Activated T-cell treated with anti-CD3 and anti-CD28 coated beads, Interleukin-2, amount 50 U/mL, for 72 hours (primary cell): ENCODE data around the gene FAM174B. TPM values are rescaled to one million over a fixed set of nuclear protein-coding genes. Genes with fewer than 3 reads are reported as not detected.

Source experiments
- ATAC-seq, 2 donors: fragments of 150-1000 bp; cut with Tn5 transposase; replicated peaks in 1 of 2; 2 replicates each; pipeline ENCODE4 v1.10.0; 2021; ENCODE audit warnings: moderate library complexity in 2 of 2, mild to moderate bottlenecking in 1 of 2
- DNase-seq, 2 donors: peaks; one replicate each; pipeline ENCODE4 v3.0.0; 2021 to 2022; ENCODE audit warnings: mixed read lengths in 1 of 2
- H3K27ac Mint-ChIP-seq: one replicate; pipeline ENCODE4 v1.8.0; 2022; ENCODE audit warnings: mild to moderate bottlenecking, moderate library complexity, mixed read lengths
- H3K27me3 Mint-ChIP-seq: one replicate; pipeline ENCODE4 v1.8.0; 2022; ENCODE audit warnings: low read depth, mixed read lengths
- H3K36me3 Mint-ChIP-seq, 2 donors: one replicate each; pipeline ENCODE4 v1.8.0; 2022; ENCODE audit warnings: mixed read lengths in 2 of 2, mild to moderate bottlenecking in 1 of 2; ENCODE audit not compliant: insufficient read depth in 2 of 2
- H3K4me1 Mint-ChIP-seq: one replicate; pipeline ENCODE4 v1.8.0; 2022; ENCODE audit warnings: low read depth, mixed read lengths
- H3K4me3 Mint-ChIP-seq, 2 donors: one replicate each; pipeline ENCODE4 v1.8.0; 2022; ENCODE audit warnings: mild to moderate bottlenecking in 2 of 2, mixed read lengths in 2 of 2, moderate library complexity in 2 of 2
- H3K9me3 Mint-ChIP-seq, 2 donors: one replicate each; pipeline ENCODE4 v1.8.0; 2022; ENCODE audit warnings: mixed read lengths in 2 of 2
- total RNA-seq, 2 donors: library from RNA; stranded (reverse); gene quantifications; one replicate each; pipeline ENCODE4 v1.2.3, GENCODE V29; 2022

The FAM174B gene
- total RNA-seq, 2 donors from 2014 or later, result 5.0 to 9.9 TPM

DNA sequence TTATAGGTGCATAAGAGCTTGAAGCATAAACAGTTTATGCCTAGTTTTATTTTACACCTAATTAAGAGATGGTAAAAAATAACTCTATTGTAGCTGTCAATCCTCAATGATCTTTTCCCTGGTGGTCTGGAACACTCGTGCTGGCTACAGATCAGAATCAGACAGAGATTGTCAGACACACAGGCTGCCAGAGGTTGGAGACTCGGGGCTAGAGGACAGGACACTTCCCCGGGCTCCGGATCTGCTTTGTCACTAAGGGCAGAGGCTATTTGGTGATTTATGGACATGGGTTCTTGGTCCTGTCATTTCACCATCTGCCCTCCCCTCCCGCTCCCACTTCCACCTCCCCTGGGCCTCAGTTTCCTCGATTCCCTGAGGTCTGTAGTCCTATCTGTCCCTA is 16.5 kb upstream of the FAM174B start:
- ATAC-seq (no peak), DNase-seq (no peak)
- Mint-ChIP-seq H3K27me3 (peaks cover 38% of the 10 kb centered on the region), H3K4me3 (no peak overlapping the region), H3K27ac (no peak overlapping the region), H3K9me3 (no peaks in the 10 kb centered on the region), H3K36me3 (no peaks in the 10 kb centered on the region), H3K4me1 (no peaks in the 10 kb centered on the region)

GRCh38 chr15:92671406-92671805 is 15.8 kb upstream of the FAM174B start:
- ATAC-seq, result no peak
- Mint-ChIP-seq H3K4me3 (no peak overlapping the region), H3K9me3 (no peaks in the 10 kb centered on the region), H3K4me1 (no peaks in the 10 kb centered on the region), H3K36me3 (no peaks in the 10 kb centered on the region), H3K27me3 (peaks cover 39% of the 10 kb centered on the region), H3K27ac (no peak overlapping the region)
- DNase-seq, result no peak

DNA sequence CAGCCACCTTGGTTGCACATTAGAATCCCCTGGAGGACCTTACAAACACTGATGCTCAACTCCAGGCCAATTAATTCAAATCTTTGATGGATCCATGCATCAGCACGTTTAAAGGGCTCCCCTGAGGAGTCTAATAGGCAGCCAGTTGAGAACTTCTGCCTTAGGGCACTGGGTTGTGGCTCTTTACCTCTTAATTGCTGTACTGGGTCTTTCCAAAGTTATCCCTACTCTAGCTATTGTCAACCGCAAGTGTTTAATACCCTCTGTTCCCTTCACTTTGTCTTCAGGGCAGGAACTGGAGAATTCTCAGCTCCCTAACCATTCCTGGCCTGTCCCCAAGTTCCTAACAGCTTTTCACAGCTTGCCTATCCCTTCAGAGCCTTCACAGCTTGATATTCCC is 15.0 kb upstream of the FAM174B start:
- peaks cover 40% of the 10 kb centered on the region for H3K27me3 Mint-ChIP-seq
- H3K9me3 Mint-ChIP-seq, result no peaks in the 10 kb centered on the region
- no peak overlapping the region for H3K4me3 Mint-ChIP-seq
- no peak overlapping the region for H3K27ac Mint-ChIP-seq
- no peak for DNase-seq
- ATAC-seq, result no peak
- H3K36me3 Mint-ChIP-seq, result no peaks in the 10 kb centered on the region
- peaks cover under 1% of the 10 kb centered on the region for H3K4me1 Mint-ChIP-seq

GRCh38 chr15:92669432-92669831 is 13.9 kb upstream of the FAM174B start:
- H3K9me3 Mint-ChIP-seq, result no peaks in the 10 kb centered on the region

DNA sequence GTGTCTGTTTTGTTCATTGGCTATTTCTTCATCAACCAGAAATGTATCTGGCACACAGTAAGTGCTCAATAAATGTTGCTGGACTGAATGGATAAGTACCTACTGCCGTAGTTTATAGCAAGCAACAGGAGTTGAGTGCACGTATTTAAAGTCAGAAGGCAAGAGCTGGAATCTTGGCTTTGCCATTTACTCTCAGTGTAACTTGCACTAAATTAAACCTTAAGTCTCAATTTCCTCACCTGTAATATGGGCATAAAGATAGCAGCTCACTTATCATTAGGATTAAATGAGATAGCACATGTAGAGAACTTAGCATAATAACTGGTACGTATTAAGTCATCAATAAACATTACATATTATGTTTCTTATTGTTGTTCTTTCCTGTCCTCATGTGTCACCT is 13.0 kb upstream of the FAM174B start:
- Mint-ChIP-seq H3K9me3 (no peaks in the 10 kb centered on the region), H3K36me3 (no peaks in the 10 kb centered on the region), H3K4me3 (no peak overlapping the region), H3K27ac (no peak overlapping the region), H3K4me1 (peaks cover 19% of the 10 kb centered on the region), H3K27me3 (peaks cover 40% of the 10 kb centered on the region)
- DNase-seq (no peak), ATAC-seq (no peak)

More at GRCh38 chr15:92669432-92669831, 13.9 kb upstream of the FAM174B start:
- H3K4me3 Mint-ChIP-seq, result no peak overlapping the region
- DNase-seq (no peak), ATAC-seq (no peak)
- H3K4me1 Mint-ChIP-seq, result peaks cover 11% of the 10 kb centered on the region
- no peaks in the 10 kb centered on the region for H3K36me3 Mint-ChIP-seq
- peaks cover 40% of the 10 kb centered on the region for H3K27me3 Mint-ChIP-seq
- H3K27ac Mint-ChIP-seq, result no peak overlapping the region

DNA sequence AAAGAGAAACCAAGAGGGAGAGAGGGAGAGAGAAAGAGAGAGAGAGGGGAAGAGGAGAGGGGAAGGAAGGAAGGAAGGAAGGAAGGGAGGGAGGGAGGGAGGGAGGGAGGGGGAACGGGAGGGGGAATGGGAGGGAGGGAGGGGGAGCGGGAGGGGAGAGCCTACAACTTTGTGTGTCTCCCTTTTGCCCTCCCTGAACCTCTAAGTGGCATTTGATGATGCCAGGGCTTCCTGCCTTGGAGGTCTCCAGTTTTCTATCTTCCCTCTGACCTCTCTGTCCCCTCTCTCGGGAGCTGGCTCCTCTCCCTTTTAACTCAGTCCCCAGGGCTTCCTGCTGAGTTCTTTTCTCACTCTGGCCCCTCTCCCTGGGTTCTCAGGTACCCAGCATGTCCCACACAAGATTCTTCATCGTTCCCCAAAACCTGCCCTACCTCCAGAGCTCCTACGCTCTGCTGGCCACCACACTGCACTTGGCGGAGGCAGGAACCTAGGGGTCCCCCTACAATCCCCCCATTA is 12.5 kb upstream of the FAM174B start:
- no peaks in the 10 kb centered on the region for H3K9me3 Mint-ChIP-seq
- DNase-seq (no peak), ATAC-seq (no peak)
- no peak overlapping the region for H3K4me3 Mint-ChIP-seq
- H3K4me1 Mint-ChIP-seq, result peaks cover 25% of the 10 kb centered on the region
- no peaks in the 10 kb centered on the region for H3K36me3 Mint-ChIP-seq
- H3K27ac Mint-ChIP-seq, result no peak overlapping the region
- H3K27me3 Mint-ChIP-seq, result peaks cover 40% of the 10 kb centered on the region

GRCh38 chr15:92667287-92667904 is 11.8 kb upstream of the FAM174B start:
- DNase-seq, result no peak
- Mint-ChIP-seq H3K4me3 (no peak overlapping the region), H3K4me1 (peaks cover 29% of the 10 kb centered on the region), H3K9me3 (no peaks in the 10 kb centered on the region), H3K36me3 (no peaks in the 10 kb centered on the region), H3K27ac (no peak overlapping the region), H3K27me3 (peaks cover 40% of the 10 kb centered on the region)
- ATAC-seq, result no peak

GRCh38 chr15:92666780-92667179 is 11.2 kb upstream of the FAM174B start:
- peaks cover 0 to 2% of the 10 kb centered on the region in 2 donors for H3K36me3 Mint-ChIP-seq
- H3K27ac Mint-ChIP-seq, result no peak overlapping the region
- ATAC-seq (no peak), DNase-seq (no peak)
- peaks cover 32% of the 10 kb centered on the region for H3K4me1 Mint-ChIP-seq
- no peaks in the 10 kb centered on the region for H3K9me3 Mint-ChIP-seq
- H3K4me3 Mint-ChIP-seq, result no peak overlapping the region
- H3K27me3 Mint-ChIP-seq, result peaks cover 40% of the 10 kb centered on the region

DNA sequence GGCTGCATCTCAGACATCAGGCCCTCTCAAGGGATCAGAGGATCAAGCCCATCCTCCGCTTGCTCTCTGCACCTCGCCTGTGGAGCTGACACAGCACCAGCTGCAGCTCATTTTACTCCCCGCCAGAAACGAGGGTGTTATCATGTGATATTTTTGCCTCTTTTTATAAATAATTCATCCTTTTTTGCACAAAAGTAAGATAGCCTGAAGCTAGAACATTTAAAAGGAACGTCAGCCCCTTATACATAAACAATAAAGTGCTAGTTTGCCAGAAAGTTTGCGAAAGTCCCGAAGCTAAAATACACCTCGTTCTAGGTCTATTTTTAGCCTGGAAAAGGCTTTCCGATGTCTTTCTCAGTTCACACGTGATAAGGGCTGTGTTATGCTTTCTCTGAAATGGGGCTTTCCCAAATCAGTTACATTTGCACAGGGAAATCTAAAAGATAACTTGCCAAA is 9.6 kb upstream of the FAM174B start:
- no peak for ATAC-seq
- no peak overlapping the region for H3K4me3 Mint-ChIP-seq
- DNase-seq, result no peak
- H3K36me3 Mint-ChIP-seq, result peaks cover 0 to 2% of the 10 kb centered on the region in 2 donors
- no peaks in the 10 kb centered on the region for H3K9me3 Mint-ChIP-seq
- peaks cover 32% of the 10 kb centered on the region for H3K4me1 Mint-ChIP-seq
- H3K27ac Mint-ChIP-seq, result no peak overlapping the region
- peaks cover 35% of the 10 kb centered on the region for H3K27me3 Mint-ChIP-seq

DNA sequence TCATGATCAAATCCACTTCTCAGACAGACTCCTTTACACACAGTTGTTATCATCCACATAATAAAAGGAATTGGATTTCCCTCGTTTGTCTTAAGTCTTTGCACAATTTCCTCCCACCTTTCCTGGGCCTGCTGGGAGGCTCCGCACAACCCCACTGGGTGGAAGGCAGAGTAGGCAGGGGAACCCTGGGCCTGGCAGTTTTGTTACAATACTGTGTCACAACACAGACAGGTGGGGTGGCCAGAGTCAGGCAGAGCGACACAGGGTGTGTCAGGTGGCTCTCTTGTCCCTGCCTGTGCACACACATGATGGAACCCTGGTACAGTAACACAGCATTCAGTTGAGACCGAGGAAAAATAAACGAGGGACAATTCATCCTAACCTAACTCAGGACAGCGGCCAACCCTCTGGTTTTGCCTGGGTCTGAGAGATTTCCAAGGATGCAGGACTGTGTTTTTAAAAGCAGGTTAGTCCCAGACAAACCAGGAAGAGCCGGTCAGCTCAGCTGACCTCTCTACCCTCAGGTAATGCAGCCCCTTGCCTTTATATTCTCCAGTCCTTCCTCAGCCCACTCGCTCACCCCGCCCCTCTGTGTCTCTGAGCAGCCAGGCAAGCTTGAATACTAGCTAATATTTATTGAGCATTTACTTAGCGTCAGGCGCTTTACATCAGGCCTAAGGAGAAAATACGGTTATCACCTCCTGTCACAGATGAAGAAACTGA is 8.8 kb upstream of the FAM174B start:
- H3K4me1 Mint-ChIP-seq, result peaks cover 32% of the 10 kb centered on the region
- H3K4me3 Mint-ChIP-seq, result no peak overlapping the region
- peaks cover 31% of the 10 kb centered on the region for H3K27me3 Mint-ChIP-seq
- no peaks in the 10 kb centered on the region for H3K9me3 Mint-ChIP-seq
- peaks cover 0 to 2% of the 10 kb centered on the region in 2 donors for H3K36me3 Mint-ChIP-seq
- no peak for ATAC-seq
- DNase-seq, result no peak
- no peak overlapping the region for H3K27ac Mint-ChIP-seq

GRCh38 chr15:92663250-92663951 is 7.8 kb upstream of the FAM174B start:
- H3K4me1 Mint-ChIP-seq, result peaks cover 32% of the 10 kb centered on the region
- H3K27me3 Mint-ChIP-seq, result peaks cover 21% of the 10 kb centered on the region
- DNase-seq (peak; percentile 54 to 57), ATAC-seq (peak; percentile 92 to 97)
- no peaks in the 10 kb centered on the region for H3K9me3 Mint-ChIP-seq
- no peak overlapping the region for H3K27ac Mint-ChIP-seq
- peak overlapping the region; percentile 23 to 24 for H3K4me3 Mint-ChIP-seq
- peaks cover 0 to 2% of the 10 kb centered on the region in 2 donors for H3K36me3 Mint-ChIP-seq

GRCh38 chr15:92662762-92663161 is 7.2 kb upstream of the FAM174B start:
- peak overlapping the region; percentile 64 for H3K27ac Mint-ChIP-seq
- ATAC-seq, result peak; percentile 33 to 40

GRCh38 chr15:92661956-92662355 is 6.4 kb upstream of the FAM174B start:
- no peaks in the 10 kb centered on the region for H3K9me3 Mint-ChIP-seq

More at GRCh38 chr15:92662762-92663161, 7.2 kb upstream of the FAM174B start:
- peaks cover 0 to 2% of the 10 kb centered on the region in 2 donors for H3K36me3 Mint-ChIP-seq
- no peaks in the 10 kb centered on the region for H3K9me3 Mint-ChIP-seq
- peaks cover 15% of the 10 kb centered on the region for H3K27me3 Mint-ChIP-seq
- peaks cover 32% of the 10 kb centered on the region for H3K4me1 Mint-ChIP-seq
- H3K4me3 Mint-ChIP-seq, result peak overlapping the region in 1 of 2 donors; percentile 23
- DNase-seq, result no peak

More at GRCh38 chr15:92661956-92662355, 6.4 kb upstream of the FAM174B start:
- peak overlapping the region in 1 of 2 donors; percentile 20 for H3K4me3 Mint-ChIP-seq
- ATAC-seq (no peak), DNase-seq (no peak)
- H3K36me3 Mint-ChIP-seq, result peaks cover 0 to 2% of the 10 kb centered on the region in 2 donors
- peaks cover 7% of the 10 kb centered on the region for H3K27me3 Mint-ChIP-seq
- peaks cover 32% of the 10 kb centered on the region for H3K4me1 Mint-ChIP-seq
- H3K27ac Mint-ChIP-seq, result no peak overlapping the region
